Gastroesophageal sphincter (tissue), 4 donors: Measurements from ENCODE around the gene IL20RB. TPM values are rescaled to one million over a fixed set of nuclear protein-coding genes. Genes with fewer than 3 reads are reported as not detected.

ENCODE experiments used
- ATAC-seq: fragments of 150-250 bp; one replicate; pipeline ENCODE4 v1.9.1; 2016; ENCODE audit warnings: mild to moderate bottlenecking, moderate library complexity
- H3K27ac ChIP-seq, 4 donors: fragments of 200-600 bp; sonication (generic) in 3 of 4; 1 replicate in 3 of 4; 2 replicates in 1 of 4; pipeline ENCODE4 v1.5.1; 2016 to 2019
- H3K27me3 ChIP-seq: fragments of 200-600 bp; sonication (generic); one replicate; pipeline ENCODE4 v1.5.1; 2019
- H3K36me3 ChIP-seq, 2 donors: fragments of 200-600 bp; sonication (generic); one replicate each; pipeline ENCODE4 v1.5.1; 2019; ENCODE audit warnings: control low read depth in 1 of 2
- H3K4me1 ChIP-seq, 3 donors: fragments of 200-600 bp; sonication (generic); 1 replicate in 2 of 3; 2 replicates in 1 of 3; pipeline ENCODE4 v1.5.1; 2016 to 2019; ENCODE audit warnings: control low read depth in 2 of 3
- H3K4me3 ChIP-seq, 2 donors: fragments of 200-600 bp; sonication (generic); one replicate each; pipeline ENCODE4 v1.5.1; 2019; ENCODE audit warnings: mild to moderate bottlenecking in 1 of 2, moderate library complexity in 1 of 2
- H3K9me3 ChIP-seq, 3 donors: fragments of 200-600 bp; sonication (generic); one replicate each; pipeline ENCODE4 v1.5.1; 2017 to 2019; ENCODE audit warnings: control low read depth in 2 of 3
- EP300 ChIP-seq: sonication (generic); formaldehyde crosslinking; IDR thresholded peaks from one replicate; pipeline ENCODE4 v1.6.1; 2017; ENCODE audit warnings: antibody characterized with exemption, mild to moderate bottlenecking
- POLR2A ChIP-seq, 2 donors: fragments of 450-650 bp; IDR thresholded peaks; one replicate each; pipeline ENCODE4 v1.6.1; 2017; ENCODE audit warnings: antibody characterized with exemption in 2 of 2, mild to moderate bottlenecking in 2 of 2, moderate library complexity in 1 of 2
- POLR2AphosphoS5 ChIP-seq: sonication (generic); formaldehyde crosslinking; IDR thresholded peaks from one replicate; pipeline ENCODE4 v1.6.1; 2017; ENCODE audit warnings: antibody characterized with exemption
- WGBS, 2 donors: methylation state at CpG; one replicate each; pipeline ENCODE4 v1.1.5; 2018; ENCODE audit warnings: low coverage in 1 of 2; 5-methylcytosine and 5-hydroxymethylcytosine counted together
- total RNA-seq, 4 donors: library from RNA; depleted of rRNA; stranded (reverse); fragments of >200 nt; gene quantifications; one replicate each; pipeline ENCODE4 v1.1.0, GENCODE V29; 2016
- TF ChIP-seq, protein P1 (sequence below), 4 experiments: fragments of 200-600 bp in 2 of 4; fragments of 450-650 bp in 2 of 4; sonication (generic) in 1 of 4; IDR thresholded peaks; one replicate each; pipeline ENCODE4 v1.5.1; 2017 to 2019; ENCODE audit warnings: antibody characterized with exemption in 4 of 4, mild to moderate bottlenecking in 2 of 4, moderate library complexity in 2 of 4

IL20RB gene
- total RNA-seq, 4 donors from 2014 or later: 0.62 to 7.3 (median 1.0) TPM

DNA sequence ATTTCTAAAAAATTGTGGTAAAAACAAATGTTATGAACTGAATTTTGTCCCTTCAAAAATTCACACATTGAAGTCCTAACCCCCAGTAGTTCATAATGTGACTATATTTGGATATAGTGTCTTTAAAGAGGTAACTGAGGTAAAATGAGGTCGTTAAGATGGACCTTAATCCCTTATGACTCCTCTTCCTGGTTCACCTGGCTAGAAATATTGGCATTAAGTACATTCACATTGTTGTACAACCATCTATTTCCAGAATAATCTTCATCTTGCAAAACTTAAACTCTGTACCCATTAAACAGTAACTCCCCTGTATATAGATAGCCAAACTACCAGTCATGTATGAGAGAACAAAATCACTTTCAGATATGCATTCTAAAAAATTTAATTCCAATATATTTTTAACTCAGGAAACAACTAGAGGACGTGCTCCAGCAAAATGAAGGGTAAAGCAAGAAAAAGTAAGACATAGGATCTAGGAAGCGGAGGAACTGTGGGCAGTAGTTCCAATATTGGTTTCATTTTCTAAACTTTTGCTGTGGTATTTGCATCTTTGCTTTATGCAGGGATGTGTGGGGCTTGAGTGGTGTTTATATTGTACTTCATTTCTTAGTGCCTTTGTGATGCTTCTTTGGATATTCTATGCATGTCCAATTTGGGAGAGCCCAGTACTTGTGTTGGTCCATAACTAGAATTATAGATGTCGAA, 36.7 kb upstream of the IL20RB start:
- Histone ChIP-seq H3K9me3 (no peaks in the 10 kb centered on the region), H3K27me3 (no peaks in the 10 kb centered on the region), H3K36me3 (no peaks in the 10 kb centered on the region), H3K27ac (no peak overlapping the region), H3K4me1 (peaks cover 0 to 32% (median 4%) of the 10 kb centered on the region in 3 donors), H3K4me3 (no peak overlapping the region)
- 94 to 97% methylated on average over 3 to 4 of the region's 4 CpGs for WGBS, 2 donors
- TF ChIP-seq POLR2A (IDR thresholded peaks at IDR 0.05): no peak
- TF ChIP-seq, protein P1, sequence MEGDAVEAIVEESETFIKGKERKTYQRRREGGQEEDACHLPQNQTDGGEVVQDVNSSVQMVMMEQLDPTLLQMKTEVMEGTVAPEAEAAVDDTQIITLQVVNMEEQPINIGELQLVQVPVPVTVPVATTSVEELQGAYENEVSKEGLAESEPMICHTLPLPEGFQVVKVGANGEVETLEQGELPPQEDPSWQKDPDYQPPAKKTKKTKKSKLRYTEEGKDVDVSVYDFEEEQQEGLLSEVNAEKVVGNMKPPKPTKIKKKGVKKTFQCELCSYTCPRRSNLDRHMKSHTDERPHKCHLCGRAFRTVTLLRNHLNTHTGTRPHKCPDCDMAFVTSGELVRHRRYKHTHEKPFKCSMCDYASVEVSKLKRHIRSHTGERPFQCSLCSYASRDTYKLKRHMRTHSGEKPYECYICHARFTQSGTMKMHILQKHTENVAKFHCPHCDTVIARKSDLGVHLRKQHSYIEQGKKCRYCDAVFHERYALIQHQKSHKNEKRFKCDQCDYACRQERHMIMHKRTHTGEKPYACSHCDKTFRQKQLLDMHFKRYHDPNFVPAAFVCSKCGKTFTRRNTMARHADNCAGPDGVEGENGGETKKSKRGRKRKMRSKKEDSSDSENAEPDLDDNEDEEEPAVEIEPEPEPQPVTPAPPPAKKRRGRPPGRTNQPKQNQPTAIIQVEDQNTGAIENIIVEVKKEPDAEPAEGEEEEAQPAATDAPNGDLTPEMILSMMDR (IDR thresholded peaks at IDR 0.05): no peak
- TF ChIP-seq POLR2AphosphoS5: no peak
- no peak for TF ChIP-seq EP300
- ATAC-seq: no peak

DNA sequence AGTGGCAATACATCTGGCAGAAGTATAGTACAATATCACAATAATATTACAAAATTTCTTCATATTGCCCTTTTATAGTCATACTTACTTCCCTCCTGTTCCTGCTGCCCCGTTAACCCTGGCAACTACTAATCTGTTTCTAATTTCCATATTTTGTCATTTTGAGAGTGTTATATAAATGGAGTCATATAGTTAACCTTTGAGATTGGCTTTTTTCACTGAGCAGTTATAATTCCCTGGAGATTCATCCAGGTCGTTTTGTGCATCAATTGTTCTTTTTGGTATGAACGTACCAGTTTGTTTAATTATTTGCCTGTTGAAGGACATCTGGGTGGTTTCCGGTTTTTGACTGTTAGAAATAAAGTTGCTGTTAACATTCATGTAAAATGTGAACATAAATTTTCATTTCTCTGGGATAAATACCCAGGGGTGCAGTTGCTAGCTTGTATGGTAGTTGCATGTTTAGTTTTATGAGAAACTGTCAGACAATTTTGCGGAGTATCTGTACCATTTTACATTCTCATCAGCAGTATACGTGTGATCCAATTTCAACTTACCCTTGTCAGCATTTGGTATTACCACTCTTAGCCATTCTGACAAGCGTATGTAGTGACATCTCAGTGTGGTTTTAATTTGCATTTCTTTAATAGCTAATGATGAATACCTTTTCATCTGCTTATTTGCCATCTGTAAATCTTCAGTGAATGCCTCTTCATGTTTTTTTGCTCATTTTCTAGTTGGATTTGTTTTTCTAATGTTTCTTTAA, 32.2 kb upstream of the IL20RB start:
- H3K36me3 ChIP-seq: peaks cover 0 to 5% of the 10 kb centered on the region in 2 donors
- peaks cover 4 to 26% (median 8%) of the 10 kb centered on the region in 3 donors for H3K4me1 ChIP-seq
- WGBS, 2 donors: 62 to 71% methylated on average over 7 of the region's 7 CpGs
- no peaks in the 10 kb centered on the region for H3K9me3 ChIP-seq
- H3K27ac ChIP-seq: no peak overlapping the region
- no peaks in the 10 kb centered on the region for H3K27me3 ChIP-seq
- ATAC-seq: peak; percentile 25
- TF ChIP-seq, protein P1 (IDR thresholded peaks at IDR 0.05): no peak
- no peak for TF ChIP-seq POLR2AphosphoS5
- no peak for TF ChIP-seq POLR2A (IDR thresholded peaks at IDR 0.05)
- TF ChIP-seq EP300: no peak
- no peak overlapping the region for H3K4me3 ChIP-seq

- Histone ChIP-seq H3K4me3 (no peak overlapping the region), H3K9me3 (no peaks in the 10 kb centered on the region), H3K36me3 (peaks cover 0 to 5% of the 10 kb centered on the region in 2 donors), H3K4me1 (peaks cover 4 to 52% (median 12%) of the 10 kb centered on the region in 3 donors), H3K27ac (peak overlapping the region in 1 of 4 donors; percentile 26), H3K27me3 (no peaks in the 10 kb centered on the region)
- no peak for ATAC-seq
- TF ChIP-seq, protein P1 (IDR thresholded peaks at IDR 0.05): no peak
- TF ChIP-seq POLR2AphosphoS5: no peak
- no peak for TF ChIP-seq EP300
- no peak for TF ChIP-seq POLR2A (IDR thresholded peaks at IDR 0.05)
Measured at GRCh38 chr3:136928240-136928639, 29.5 kb upstream of the IL20RB start.

GRCh38 chr3:136929977-136930670, 27.7 kb upstream of the IL20RB start:
- WGBS, 2 donors: 5 to 7% methylated on average over 4 of the region's 4 CpGs
- Histone ChIP-seq H3K27ac (peak overlapping the region; percentile 38 to 55 (median 44)), H3K36me3 (peaks cover 0 to 5% of the 10 kb centered on the region in 2 donors), H3K9me3 (no peaks in the 10 kb centered on the region), H3K4me3 (peak overlapping the region; percentile 30 to 35), H3K4me1 (peaks cover 4 to 66% (median 12%) of the 10 kb centered on the region in 3 donors), H3K27me3 (no peaks in the 10 kb centered on the region)
- peak; percentile 62 for ATAC-seq
- no peak for TF ChIP-seq POLR2AphosphoS5
- TF ChIP-seq POLR2A (IDR thresholded peaks at IDR 0.05): no peak
- TF ChIP-seq EP300: no peak
- TF ChIP-seq, protein P1 (IDR thresholded peaks at IDR 0.05): no peak
